Neuronal stem cell (in vitro differentiated cells): ENCODE data around the gene ZNF254.

Experiments used
- DNase-seq: peaks from one replicate; pipeline ENCODE4 v3.0.0-alpha.2; 2013; ENCODE audit warnings: low spot score
- H2AFZ ChIP-seq: one replicate; pipeline ENCODE4 v1.6.1; 2013; ENCODE audit warnings: mild to moderate bottlenecking, low read length, inconsistent platforms
- H2AK5ac ChIP-seq: 2 replicates; pipeline ENCODE4 v1.6.1; 2013; ENCODE audit warnings: low read depth, mild to moderate bottlenecking, inconsistent platforms, low read length, moderate library complexity, mixed read lengths
- H2BK120ac ChIP-seq: 2 replicates; pipeline ENCODE4 v1.6.1; 2013; ENCODE audit warnings: low read depth, mild to moderate bottlenecking, inconsistent platforms, low read length, moderate library complexity, mixed read lengths
- H2BK12ac ChIP-seq: one replicate; pipeline ENCODE4 v1.6.1; 2013; ENCODE audit warnings: low read length, inconsistent platforms
- H2BK15ac ChIP-seq: 2 replicates; pipeline ENCODE4 v1.6.1; 2013; ENCODE audit warnings: mild to moderate bottlenecking, low read length, inconsistent platforms, mixed read lengths
- H2BK5ac ChIP-seq: one replicate; pipeline ENCODE4 v1.6.1; 2013; ENCODE audit warnings: inconsistent platforms, mild to moderate bottlenecking, low read length, moderate library complexity
- H3K14ac ChIP-seq: one replicate; pipeline ENCODE4 v1.6.1; 2013; ENCODE audit warnings: low read length, inconsistent platforms
- H3K18ac ChIP-seq: 2 replicates; pipeline ENCODE4 v1.6.1; 2013; ENCODE audit warnings: low read length, inconsistent platforms
- H3K23ac ChIP-seq: 2 replicates; pipeline ENCODE4 v1.6.1; 2013; ENCODE audit warnings: low read depth, mild to moderate bottlenecking, mixed read lengths, low read length, inconsistent platforms; ENCODE audit not compliant: poor library complexity
- H3K27ac ChIP-seq: replicated peaks from 3 replicates; pipeline ENCODE4 v1.5.1; 2013; ENCODE audit warnings: low read length, inconsistent platforms
- H3K27me3 ChIP-seq, 3 experiments: 2 replicates each; pipeline ENCODE4 v1.6.1; 2013; ENCODE audit warnings: low read length in 3 of 3, mild to moderate bottlenecking in 2 of 3, inconsistent platforms in 1 of 3, low read depth in 1 of 3, mixed read lengths in 1 of 3, moderate library complexity in 1 of 3; ENCODE audit not compliant: control insufficient read depth in 3 of 3, insufficient read depth in 3 of 3
- H3K36me3 ChIP-seq, 2 donors: replicated peaks in 1 of 2; 2 replicates each; pipeline ENCODE4 v1.6.1; 2013; ENCODE audit warnings: low read length in 2 of 2; ENCODE audit not compliant: control insufficient read depth in 2 of 2, insufficient read depth in 2 of 2
- H3K4ac ChIP-seq: 2 replicates; pipeline ENCODE4 v1.6.1; 2013; ENCODE audit warnings: inconsistent platforms, mild to moderate bottlenecking, low read length, moderate library complexity
- H3K4me1 ChIP-seq, 2 donors: 1 replicate in 1 of 2; 2 replicates in 1 of 2; pipeline ENCODE4 v1.6.1; 2013; ENCODE audit warnings: low read length in 2 of 2, low read depth in 1 of 2; ENCODE audit not compliant: control insufficient read depth in 2 of 2, insufficient read depth in 1 of 2
- H3K4me2 ChIP-seq: one replicate; pipeline ENCODE4 v1.6.1; 2013; ENCODE audit warnings: mild to moderate bottlenecking, low read length, inconsistent platforms; ENCODE audit not compliant: insufficient read depth, poor library complexity, severe bottlenecking
- H3K4me3 ChIP-seq, 2 donors: 2 replicates each; pipeline ENCODE4 v1.5.1; 2013; ENCODE audit warnings: low read length in 2 of 2, mild to moderate bottlenecking in 2 of 2, inconsistent platforms in 1 of 2, moderate library complexity in 1 of 2
- H3K79me1 ChIP-seq: one replicate; pipeline ENCODE4 v1.6.1; 2013; ENCODE audit warnings: low read depth, mild to moderate bottlenecking, inconsistent platforms, low read length, moderate library complexity
- H3K9ac ChIP-seq: one replicate; pipeline ENCODE4 v1.6.1; 2013; ENCODE audit warnings: mild to moderate bottlenecking, low read depth, low read length, inconsistent platforms; ENCODE audit not compliant: poor library complexity
- H3K9me3 ChIP-seq, 2 donors: replicated peaks in 1 of 2; 2 replicates each; pipeline versions ENCODE3 to v1.6.1; 2013; ENCODE audit warnings: low read length in 2 of 2, mild to moderate bottlenecking in 2 of 2, inconsistent platforms in 1 of 2, low read depth in 1 of 2, mixed read lengths in 1 of 2, moderate library complexity in 1 of 2; ENCODE audit not compliant: control insufficient read depth in 2 of 2, insufficient read depth in 1 of 2
- H4K8ac ChIP-seq: one replicate; pipeline ENCODE4 v1.6.1; 2013; ENCODE audit warnings: low read depth, mild to moderate bottlenecking, inconsistent platforms, low read length, moderate library complexity
- H4K91ac ChIP-seq: one replicate; pipeline ENCODE4 v1.6.1; 2013; ENCODE audit warnings: low read length, low read depth, mild to moderate bottlenecking, inconsistent platforms; ENCODE audit not compliant: poor library complexity
- WGBS, 2 donors: extraction: QIAGEN DNeasy Blood & Tissue Kit; methylation state at CpG; one replicate each; pipeline ENCODE4 v1.1.7; 2013; ENCODE audit warnings: missing lambda C conversion rate in 2 of 2, mixed read lengths in 1 of 2; ENCODE audit not compliant: insufficient read length in 2 of 2, insufficient replicate concordance in 1 of 2; ENCODE audit errors: extremely low coverage in 2 of 2; 5-methylcytosine and 5-hydroxymethylcytosine counted together

ZNF254 gene

GRCh38 chr19:24178207-24178606, 91.2 kb downstream of the ZNF254 start:
- H3K14ac ChIP-seq = no peak overlapping the region
- no peaks in the 10 kb centered on the region for H3K79me1 ChIP-seq
- H3K4me3 ChIP-seq = peak overlapping the region in 1 of 2 donors; percentile 61
- no peak overlapping the region for H2BK12ac ChIP-seq
- no peak overlapping the region for H3K9ac ChIP-seq
- H3K23ac ChIP-seq = no peak overlapping the region
- H3K4ac ChIP-seq = no peak overlapping the region
- no peak overlapping the region for H3K27ac ChIP-seq
- no peak overlapping the region for H2AK5ac ChIP-seq
- no peak overlapping the region for H2BK120ac ChIP-seq
- H2AFZ ChIP-seq = no peak overlapping the region
- H3K27me3 ChIP-seq = no peaks in the 10 kb centered on the region
- no peak overlapping the region for H3K18ac ChIP-seq
- H3K9me3 ChIP-seq = peaks cover 13 to 29% of the 10 kb centered on the region in 2 donors
- no peaks in the 10 kb centered on the region for H3K4me1 ChIP-seq
- H4K8ac ChIP-seq = no peak overlapping the region
- no peak overlapping the region for H2BK15ac ChIP-seq
- H4K91ac ChIP-seq = no peak overlapping the region
- H3K36me3 ChIP-seq = no peaks in the 10 kb centered on the region
- H2BK5ac ChIP-seq = no peak overlapping the region
- no peak for DNase-seq
- WGBS, 2 donors = no CpG with 5 or more reads among the region's 17 CpGs
- H3K4me2 ChIP-seq = no peak overlapping the region
